ENCODE results near the gene SMARCB1.

- TF ChIP-seq CTCF (IDR thresholded peaks at IDR 0.05) (no peak), POLR2A (IDR thresholded peaks at IDR 0.05) (no peak)
These were observed 36.6 kb downstream of the SMARCB1 start for GRCh38 chr22:23823331-23823791.

All from tibial nerve (tissue), 3 donors.